Measurements from ENCODE around the gene WASHC1.
"Not testable (repeated sequence)": the region's sequence is repeated elsewhere in the genome, so short reads cannot be mapped to it uniquely, and the experiment has no call there.

- TF ChIP-seq CTCF (IDR thresholded peaks at IDR 0.05; ENCODE audit: borderline replicate concordance, extremely low read depth, low read length, poor library complexity, severe bottlenecking); EZH2 (IDR thresholded peaks at IDR 0.05; ENCODE audit: borderline replicate concordance, low read depth, low read length, severe bottlenecking): not testable (repeated sequence)
These were observed 16.1 kb upstream of the WASHC1 start for GRCh38 chr9:45180-45878.

All from DND-41 (cell line).